DMS53 treated with DMSO at 0.1 percent for 48 hours (cell line): ENCODE measurements around the gene KRT222.

Experiments used
- DNase-seq: peaks from one replicate; lab custom pipeline; 2025; ENCODE audit not compliant: unreplicated experiment; lab: John Stamatoyannopoulos, UW

KRT222 gene

GRCh38 chr17:40664582-40665333, at the start of gene KRT222:
KRT222 (minus strand) TSS chr17:40665177; CDS start chr17:40665099, 78 bp downstream.
- DNase-seq, result no peak

- no peak for DNase-seq
Observed at GRCh38 chr17:40714473-40714872, 49.5 kb upstream of the KRT222 start.

- no peak for DNase-seq
Observed at GRCh38 chr17:40707745-40708144, 42.8 kb upstream of the KRT222 start.

GRCh38 chr17:40705584-40705983, 40.6 kb upstream of the KRT222 start:
- no peak for DNase-seq

- no peak for DNase-seq
Observed at GRCh38 chr17:40703652-40704051, 38.7 kb upstream of the KRT222 start, which contains the start of gene KRT24. KRT24 (minus strand) TSS chr17:40703752; CDS start chr17:40703693, 59 bp downstream.

GRCh38 chr17:40702271-40702670, 37.3 kb upstream of the KRT222 start:
- no peak for DNase-seq

GRCh38 chr17:40699853-40700252, 34.9 kb upstream of the KRT222 start:
- no peak for DNase-seq

- DNase-seq, result no peak
Observed at GRCh38 chr17:40699371-40699770, 34.4 kb upstream of the KRT222 start.

- no peak for DNase-seq
Observed at GRCh38 chr17:40697297-40697696, 32.3 kb upstream of the KRT222 start.

- DNase-seq, result no peak
Observed at GRCh38 chr17:40696651-40697072, 31.7 kb upstream of the KRT222 start.

- DNase-seq, result no peak
Observed at GRCh38 chr17:40695874-40696472, 31.0 kb upstream of the KRT222 start.

GRCh38 chr17:40694584-40694983, 29.6 kb upstream of the KRT222 start:
- no peak for DNase-seq

GRCh38 chr17:40687106-40687505, 22.1 kb upstream of the KRT222 start:
- no peak for DNase-seq

- no peak for DNase-seq
Observed at GRCh38 chr17:40686192-40686591, 21.2 kb upstream of the KRT222 start.

GRCh38 chr17:40680998-40681397, 16.0 kb upstream of the KRT222 start:
- DNase-seq, result no peak

- DNase-seq, result no peak
Observed at GRCh38 chr17:40679523-40679907, 14.5 kb upstream of the KRT222 start.

- DNase-seq, result no peak
Observed at GRCh38 chr17:40678902-40679522, 14.0 kb upstream of the KRT222 start.

GRCh38 chr17:40675905-40676304, 10.9 kb upstream of the KRT222 start:
- DNase-seq, result no peak

GRCh38 chr17:40672654-40673053, 7.7 kb upstream of the KRT222 start:
- no peak for DNase-seq

GRCh38 chr17:40671282-40671681, 6.3 kb upstream of the KRT222 start:
- DNase-seq, result no peak

GRCh38 chr17:40666331-40666730, 1.4 kb upstream of the KRT222 start:
- DNase-seq, result no peak

GRCh38 chr17:40663252-40663651, 1.7 kb downstream of the KRT222 start:
- no peak for DNase-seq
